Measurements from ENCODE around the gene EXOC2. TPM values are rescaled to one million over a fixed set of nuclear protein-coding genes. Genes with fewer than 3 reads are reported as not detected.

Gene EXOC2
- total RNA-seq, 1 donor from 2014 or later: 22.6 TPM

- no peak for TF ChIP-seq CTCF (conservative IDR thresholded peaks at IDR 0.05)
- H3K36me3 Mint-ChIP-seq (ENCODE audit: low read depth): no peaks in the 10 kb centered on the region
Observed at GRCh38 chr6:456887-457286, 236.1 kb downstream of the EXOC2 start.

GRCh38 chr6:456358-456867, 236.5 kb downstream of the EXOC2 start:
- DNase-seq (ENCODE audit: low read depth, low spot score): no peak
- H3K4me3 Mint-ChIP-seq: no peak overlapping the region
- H3K4me1 Mint-ChIP-seq: no peaks in the 10 kb centered on the region
- H3K27ac Mint-ChIP-seq (ENCODE audit: unreplicated experiment): no peak overlapping the region
- TF ChIP-seq CTCF (conservative IDR thresholded peaks at IDR 0.05): no peak
- H3K27me3 Mint-ChIP-seq (ENCODE audit: low read depth): no peaks in the 10 kb centered on the region
- H3K36me3 Mint-ChIP-seq (ENCODE audit: low read depth): no peaks in the 10 kb centered on the region
- peaks cover 6% of the 10 kb centered on the region for H3K9me3 Mint-ChIP-seq

More at GRCh38 chr6:456887-457286, 236.1 kb downstream of the EXOC2 start:
- no peak for DNase-seq (ENCODE audit: low read depth, low spot score)
- no peaks in the 10 kb centered on the region for H3K4me1 Mint-ChIP-seq
- no peak overlapping the region for H3K4me3 Mint-ChIP-seq
- peaks cover 6% of the 10 kb centered on the region for H3K9me3 Mint-ChIP-seq
- no peak overlapping the region for H3K27ac Mint-ChIP-seq (ENCODE audit: unreplicated experiment)
- H3K27me3 Mint-ChIP-seq (ENCODE audit: low read depth): no peaks in the 10 kb centered on the region

GRCh38 chr6:455835-456234, 237.1 kb downstream of the EXOC2 start:
- H3K27me3 Mint-ChIP-seq (ENCODE audit: low read depth): no peaks in the 10 kb centered on the region
- no peak overlapping the region for H3K4me3 Mint-ChIP-seq
- no peak overlapping the region for H3K27ac Mint-ChIP-seq (ENCODE audit: unreplicated experiment)
- H3K9me3 Mint-ChIP-seq: peaks cover 6% of the 10 kb centered on the region
- no peak for TF ChIP-seq CTCF (conservative IDR thresholded peaks at IDR 0.05)
- H3K4me1 Mint-ChIP-seq: no peaks in the 10 kb centered on the region
- H3K36me3 Mint-ChIP-seq (ENCODE audit: low read depth): no peaks in the 10 kb centered on the region
- no peak for DNase-seq (ENCODE audit: low read depth, low spot score)

- H3K4me3 Mint-ChIP-seq: no peak overlapping the region
- peaks cover 8% of the 10 kb centered on the region for H3K9me3 Mint-ChIP-seq
- no peaks in the 10 kb centered on the region for H3K36me3 Mint-ChIP-seq (ENCODE audit: low read depth)
- no peak for TF ChIP-seq CTCF (conservative IDR thresholded peaks at IDR 0.05)
- H3K27ac Mint-ChIP-seq (ENCODE audit: unreplicated experiment): no peak overlapping the region
- H3K27me3 Mint-ChIP-seq (ENCODE audit: low read depth): no peaks in the 10 kb centered on the region
- H3K4me1 Mint-ChIP-seq: no peaks in the 10 kb centered on the region
- DNase-seq (ENCODE audit: low read depth, low spot score): no peak
Observed at GRCh38 chr6:455006-455585, 237.8 kb downstream of the EXOC2 start.

GRCh38 chr6:454148-454991, 238.6 kb downstream of the EXOC2 start:
- Mint-ChIP-seq H3K4me1 (no peaks in the 10 kb centered on the region), H3K27me3 (ENCODE audit: low read depth) (no peaks in the 10 kb centered on the region), H3K36me3 (ENCODE audit: low read depth) (no peaks in the 10 kb centered on the region), H3K27ac (ENCODE audit: unreplicated experiment) (no peak overlapping the region), H3K4me3 (no peak overlapping the region), H3K9me3 (peaks cover 8% of the 10 kb centered on the region)
- no peak for DNase-seq (ENCODE audit: low read depth, low spot score)
- TF ChIP-seq CTCF (conservative IDR thresholded peaks at IDR 0.05): no peak

Data from neural crest cell (in vitro differentiated cells).